GM21367 (cell line): Measurements from ENCODE around the gene GRPEL2.

Experiments used
- ATAC-seq: cut with Tn5 transposase; IDR thresholded peaks from one replicate; pipeline ENCODE4 v1.9.1; 2021; ENCODE audit not compliant: unreplicated experiment

GRPEL2 gene

GRCh38 chr5:149317281-149318048 lies 27.8 kb upstream of the GRPEL2 start:
- ATAC-seq: no peak

GRCh38 chr5:149319174-149319573 lies 26.1 kb upstream of the GRPEL2 start:
- no peak for ATAC-seq

- no peak for ATAC-seq
Observed at GRCh38 chr5:149320791-149321330, 24.4 kb upstream of the GRPEL2 start.

GRCh38 chr5:149322518-149322917 lies 22.8 kb upstream of the GRPEL2 start:
- ATAC-seq: no peak

GRCh38 chr5:149323210-149323609 lies 22.1 kb upstream of the GRPEL2 start:
- ATAC-seq: no peak

- ATAC-seq: no peak
Observed at GRCh38 chr5:149323621-149324205, 21.6 kb upstream of the GRPEL2 start.

- no peak for ATAC-seq
Observed at GRCh38 chr5:149324641-149325040, 20.7 kb upstream of the GRPEL2 start.

- no peak for ATAC-seq
Observed at GRCh38 chr5:149325166-149325735, 20.0 kb upstream of the GRPEL2 start.

GRCh38 chr5:149325894-149326293 lies 19.4 kb upstream of the GRPEL2 start:
- no peak for ATAC-seq

- no peak for ATAC-seq
Observed at GRCh38 chr5:149326611-149327010, 18.7 kb upstream of the GRPEL2 start.

GRCh38 chr5:149328177-149328576 lies 17.1 kb upstream of the GRPEL2 start:
- no peak for ATAC-seq

GRCh38 chr5:149333711-149334443 lies 11.4 kb upstream of the GRPEL2 start:
- ATAC-seq: no peak

GRCh38 chr5:149337736-149338135 lies 7.6 kb upstream of the GRPEL2 start:
- no peak for ATAC-seq

- ATAC-seq: no peak
Observed at GRCh38 chr5:149338364-149338763, 6.9 kb upstream of the GRPEL2 start.

- ATAC-seq: no peak
Observed at GRCh38 chr5:149340920-149341319, 4.4 kb upstream of the GRPEL2 start.

- no peak for ATAC-seq
Observed at GRCh38 chr5:149341876-149342275, 3.4 kb upstream of the GRPEL2 start.

- ATAC-seq: no peak
Observed at GRCh38 chr5:149344151-149344550, 1.1 kb upstream of the GRPEL2 start.

- ATAC-seq: no peak
Observed at GRCh38 chr5:149345892-149346222, 558 bp downstream of the GRPEL2 start.

- no peak for ATAC-seq
Observed at GRCh38 chr5:149348518-149348917, 3.2 kb downstream of the GRPEL2 start.

- ATAC-seq: no peak
Observed at GRCh38 chr5:149349382-149349781, 4.1 kb downstream of the GRPEL2 start.

- ATAC-seq: no peak
Observed at GRCh38 chr5:149352169-149352568, 6.9 kb downstream of the GRPEL2 start.

GRCh38 chr5:149353911-149354310 lies 8.6 kb downstream of the GRPEL2 start:
- ATAC-seq: no peak
